Mesenchymal stem cell (in vitro differentiated cells and primary cell): ENCODE measurements around the gene DOK7.
A peak's percentile ranks its signal among the peaks of the same experiment; 100 is the strongest.

Source experiments
- DNase-seq: peaks from one replicate; pipeline ENCODE4 v3.0.0-alpha.2; 2013
- H2AFZ ChIP-seq: one replicate; pipeline ENCODE4 v1.6.1; 2013; ENCODE audit warnings: low read depth, mild to moderate bottlenecking, control low read depth, inconsistent platforms, low read length, moderate library complexity
- H2AK5ac ChIP-seq: 2 replicates; pipeline ENCODE4 v1.6.1; 2013; ENCODE audit warnings: low read length, moderate library complexity, mild to moderate bottlenecking, inconsistent platforms; ENCODE audit not compliant: severe bottlenecking
- H2BK120ac ChIP-seq: one replicate; pipeline ENCODE4 v1.6.1; 2013; ENCODE audit warnings: low read depth, mild to moderate bottlenecking, inconsistent platforms, low read length, moderate library complexity
- H2BK12ac ChIP-seq, 2 experiments: one replicate each; pipeline ENCODE4 v1.6.1; 2013; ENCODE audit warnings: inconsistent platforms in 2 of 2, low read length in 2 of 2, mild to moderate bottlenecking in 2 of 2, moderate library complexity in 2 of 2, control low read depth in 1 of 2
- H2BK15ac ChIP-seq: one replicate; pipeline ENCODE4 v1.6.1; 2013; ENCODE audit warnings: mild to moderate bottlenecking, low read depth, inconsistent platforms; ENCODE audit not compliant: poor library complexity, severe bottlenecking
- H2BK5ac ChIP-seq: 2 replicates; pipeline ENCODE4 v1.6.1; 2013; ENCODE audit warnings: low read depth, mild to moderate bottlenecking, low read length, control low read depth, inconsistent platforms; ENCODE audit not compliant: poor library complexity, severe bottlenecking
- H3K14ac ChIP-seq, 2 experiments: one replicate each; pipeline ENCODE4 v1.6.1; 2013; ENCODE audit warnings: inconsistent platforms in 2 of 2, low read length in 2 of 2, control low read depth in 1 of 2, mild to moderate bottlenecking in 1 of 2, moderate library complexity in 1 of 2
- H3K18ac ChIP-seq, 2 experiments: one replicate each; pipeline ENCODE4 v1.6.1; 2013; ENCODE audit warnings: inconsistent platforms in 2 of 2, low read length in 2 of 2, control low read depth in 1 of 2, low read depth in 1 of 2, mild to moderate bottlenecking in 1 of 2
- H3K23ac ChIP-seq, 2 experiments: one replicate each; pipeline ENCODE4 v1.6.1; 2013; ENCODE audit warnings: inconsistent platforms in 2 of 2, low read length in 2 of 2, mild to moderate bottlenecking in 2 of 2, moderate library complexity in 2 of 2, control low read depth in 1 of 2
- H3K27ac ChIP-seq: 2 replicates; pipeline ENCODE4 v1.5.1; 2013; ENCODE audit warnings: mild to moderate bottlenecking, moderate library complexity, low read length, control low read depth, inconsistent platforms; ENCODE audit not compliant: poor library complexity, severe bottlenecking
- H3K27me3 ChIP-seq, 2 experiments: 2 replicates each; pipeline versions ENCODE4 v1.6.1 to v1.7.0; 2013; ENCODE audit warnings: low read length in 2 of 2, mild to moderate bottlenecking in 2 of 2, moderate library complexity in 2 of 2, control low read depth in 1 of 2, inconsistent platforms in 1 of 2; ENCODE audit not compliant: control insufficient read depth in 1 of 2, insufficient read depth in 1 of 2
- H3K36me3 ChIP-seq, 2 experiments: 2 replicates each; pipeline versions ENCODE4 v1.6.1 to v1.7.0; 2013; ENCODE audit warnings: low read length in 2 of 2, control low read depth in 1 of 2, inconsistent platforms in 1 of 2, low read depth in 1 of 2, mild to moderate bottlenecking in 1 of 2; ENCODE audit not compliant: insufficient read depth in 2 of 2, control insufficient read depth in 1 of 2
- H3K4ac ChIP-seq, 2 experiments: one replicate each; pipeline ENCODE4 v1.6.1; 2013; ENCODE audit warnings: inconsistent platforms in 2 of 2, low read length in 2 of 2, mild to moderate bottlenecking in 2 of 2, moderate library complexity in 2 of 2, control low read depth in 1 of 2, low read depth in 1 of 2
- H3K4me1 ChIP-seq: 2 replicates; pipeline ENCODE4 v1.6.1; 2013; ENCODE audit warnings: low read depth, low read length, control low read depth; ENCODE audit not compliant: control insufficient read depth, insufficient read depth
- H3K4me2 ChIP-seq: 2 replicates; pipeline ENCODE4 v1.6.1; 2013; ENCODE audit warnings: low read length, mild to moderate bottlenecking, inconsistent platforms; ENCODE audit not compliant: poor library complexity, severe bottlenecking
- H3K4me3 ChIP-seq, 2 experiments: 2 replicates each; pipeline versions ENCODE4 v1.5.1 to v1.7.0; 2013; ENCODE audit warnings: low read length in 2 of 2, mild to moderate bottlenecking in 2 of 2, control low read depth in 1 of 2, low read depth in 1 of 2; ENCODE audit not compliant: insufficient read depth in 1 of 2
- H3K79me1 ChIP-seq: replicated peaks from 2 replicates; pipeline ENCODE4 v1.6.1; 2013; ENCODE audit warnings: mild to moderate bottlenecking, control low read depth, low read length, inconsistent platforms; ENCODE audit not compliant: poor library complexity, severe bottlenecking
- H3K9ac ChIP-seq: 2 replicates; pipeline ENCODE4 v1.7.0; 2013; ENCODE audit warnings: mild to moderate bottlenecking, low read length, moderate library complexity
- H3K9me3 ChIP-seq: 2 replicates; pipeline ENCODE4 v1.7.0; 2013; ENCODE audit warnings: mild to moderate bottlenecking, low read length; ENCODE audit not compliant: control insufficient read depth
- H4K8ac ChIP-seq: one replicate; pipeline ENCODE4 v1.6.1; 2013; ENCODE audit warnings: inconsistent platforms, mild to moderate bottlenecking, low read length, moderate library complexity
- H4K91ac ChIP-seq: one replicate; pipeline ENCODE4 v1.6.1; 2013; ENCODE audit warnings: mild to moderate bottlenecking, low read length, inconsistent platforms
- WGBS: methylation state at CpG from one replicate; pipeline ENCODE4 v1.1.7; 2013; ENCODE audit warnings: mixed read lengths; 5-methylcytosine and 5-hydroxymethylcytosine counted together

Gene DOK7

DNA sequence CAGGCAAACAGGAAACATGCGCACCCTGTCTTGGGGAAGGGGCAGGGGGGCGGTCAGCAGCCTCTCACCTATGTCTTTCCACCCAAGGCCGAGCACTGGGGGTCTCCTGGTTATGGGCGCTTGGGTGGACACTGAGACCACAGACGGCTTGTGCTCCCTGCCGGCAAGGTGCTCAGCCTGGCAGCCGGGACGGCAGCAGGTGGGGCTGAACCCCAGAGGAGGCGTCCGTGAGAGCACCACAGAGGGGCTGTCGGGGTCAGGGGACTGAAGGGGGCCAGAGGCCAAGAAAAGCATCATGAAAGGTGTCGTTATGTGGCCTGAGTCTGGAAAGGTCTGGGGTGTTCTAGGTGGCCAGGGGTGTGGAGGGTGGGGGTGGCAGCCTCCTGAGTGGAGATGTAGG lies 19.6 kb downstream of the DOK7 start:
- 92% methylated on average over 12 of the region's 12 CpGs for WGBS
- Histone ChIP-seq H3K9me3 (no peaks in the 10 kb centered on the region), H2BK12ac (no peak overlapping the region)

DNA sequence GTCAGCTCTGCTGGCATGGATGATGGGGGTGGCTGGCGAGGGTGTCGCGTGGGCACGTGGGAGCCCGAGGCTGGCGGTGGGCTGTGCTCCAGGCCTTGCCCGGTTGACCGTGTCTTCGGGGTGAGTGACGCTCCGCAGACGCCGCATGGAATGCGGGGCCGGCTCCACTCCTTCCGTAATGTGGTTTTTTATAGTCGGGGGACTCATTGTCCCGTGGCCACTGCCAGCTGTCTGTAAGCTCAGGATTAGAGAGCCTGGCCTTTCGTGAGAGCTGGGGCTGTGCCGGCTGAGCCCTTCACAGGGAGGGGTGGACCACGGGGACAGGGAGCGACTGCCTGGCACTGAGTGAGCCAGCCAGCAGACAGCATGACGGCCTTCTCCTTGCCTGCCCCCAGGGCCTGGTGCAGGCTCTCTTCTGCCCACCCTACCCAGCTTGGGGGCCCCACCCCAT lies 20.4 kb downstream of the DOK7 start:
- H3K4ac ChIP-seq = no peak overlapping the region
- no peak overlapping the region for H3K14ac ChIP-seq
- no peaks in the 10 kb centered on the region for H3K79me1 ChIP-seq
- H3K27me3 ChIP-seq = peaks cover 0 to 79% of the 10 kb centered on the region in 2 experiments
- H3K23ac ChIP-seq = no peak overlapping the region
- H2AK5ac ChIP-seq = peak overlapping the region; percentile 42
- DNase-seq = peak; percentile 60
- H3K36me3 ChIP-seq = peaks cover 0 to 3% of the 10 kb centered on the region in 2 experiments
- no peak overlapping the region for H2BK120ac ChIP-seq
- H2BK12ac ChIP-seq = no peak overlapping the region
- H3K9ac ChIP-seq = no peak overlapping the region
- H4K91ac ChIP-seq = no peak overlapping the region
- H2BK5ac ChIP-seq = peak overlapping the region; percentile 74
- H3K4me1 ChIP-seq = peaks cover 72% of the 10 kb centered on the region
- no peak overlapping the region for H3K18ac ChIP-seq
- peak overlapping the region; percentile 61 for H3K27ac ChIP-seq
- H2BK15ac ChIP-seq = no peak overlapping the region
- WGBS = 67% methylated on average over 23 of the region's 23 CpGs
- no peak overlapping the region for H2AFZ ChIP-seq
- H3K9me3 ChIP-seq = no peaks in the 10 kb centered on the region
- H3K4me3 ChIP-seq = no peak overlapping the region
- no peak overlapping the region for H3K4me2 ChIP-seq
- H4K8ac ChIP-seq = no peak overlapping the region

More for the DNA sequence above, 19.6 kb downstream of the DOK7 start:
- H4K91ac ChIP-seq = no peak overlapping the region
- H3K36me3 ChIP-seq = no peaks in the 10 kb centered on the region
- H3K23ac ChIP-seq = no peak overlapping the region
- peaks cover 77% of the 10 kb centered on the region for H3K4me1 ChIP-seq
- H3K27ac ChIP-seq = no peak overlapping the region
- H3K4me2 ChIP-seq = no peak overlapping the region
- no peak overlapping the region for H3K4me3 ChIP-seq
- H3K9ac ChIP-seq = no peak overlapping the region
- no peaks in the 10 kb centered on the region for H3K79me1 ChIP-seq
- DNase-seq = no peak
- no peak overlapping the region for H2AFZ ChIP-seq
- no peak overlapping the region for H3K14ac ChIP-seq
- no peak overlapping the region for H2BK5ac ChIP-seq
- H4K8ac ChIP-seq = no peak overlapping the region
- no peak overlapping the region for H3K18ac ChIP-seq
- no peak overlapping the region for H3K4ac ChIP-seq
- no peak overlapping the region for H2BK15ac ChIP-seq
- peaks cover 0 to 78% of the 10 kb centered on the region in 2 experiments for H3K27me3 ChIP-seq
- H2BK120ac ChIP-seq = no peak overlapping the region
- H2AK5ac ChIP-seq = peak overlapping the region; percentile 71

- no peak overlapping the region for H2BK12ac ChIP-seq
- no peak overlapping the region for H3K4me3 ChIP-seq
- peaks cover 0 to 3% of the 10 kb centered on the region in 2 experiments for H3K36me3 ChIP-seq
- peak overlapping the region; percentile 61 for H3K27ac ChIP-seq
- WGBS = 77% methylated on average over 45 of the region's 45 CpGs
- peak overlapping the region; percentile 22 for H3K4me2 ChIP-seq
- no peak overlapping the region for H3K14ac ChIP-seq
- H3K18ac ChIP-seq = no peak overlapping the region
- H3K4me1 ChIP-seq = peaks cover 71% of the 10 kb centered on the region
- H2AK5ac ChIP-seq = peak overlapping the region; percentile 91
- H3K79me1 ChIP-seq = no peaks in the 10 kb centered on the region
- no peak overlapping the region for H3K9ac ChIP-seq
- no peak overlapping the region for H2BK120ac ChIP-seq
- H4K8ac ChIP-seq = no peak overlapping the region
- no peak overlapping the region for H4K91ac ChIP-seq
- peak overlapping the region; percentile 74 for H2BK5ac ChIP-seq
- no peak overlapping the region for H3K4ac ChIP-seq
- peaks cover 0 to 79% of the 10 kb centered on the region in 2 experiments for H3K27me3 ChIP-seq
- DNase-seq = no peak
- H3K9me3 ChIP-seq = no peaks in the 10 kb centered on the region
- no peak overlapping the region for H3K23ac ChIP-seq
- no peak overlapping the region for H2BK15ac ChIP-seq
- H2AFZ ChIP-seq = no peak overlapping the region
These were observed 21.2 kb downstream of the DOK7 start for GRCh38 chr4:3484057-3484973.

DNA sequence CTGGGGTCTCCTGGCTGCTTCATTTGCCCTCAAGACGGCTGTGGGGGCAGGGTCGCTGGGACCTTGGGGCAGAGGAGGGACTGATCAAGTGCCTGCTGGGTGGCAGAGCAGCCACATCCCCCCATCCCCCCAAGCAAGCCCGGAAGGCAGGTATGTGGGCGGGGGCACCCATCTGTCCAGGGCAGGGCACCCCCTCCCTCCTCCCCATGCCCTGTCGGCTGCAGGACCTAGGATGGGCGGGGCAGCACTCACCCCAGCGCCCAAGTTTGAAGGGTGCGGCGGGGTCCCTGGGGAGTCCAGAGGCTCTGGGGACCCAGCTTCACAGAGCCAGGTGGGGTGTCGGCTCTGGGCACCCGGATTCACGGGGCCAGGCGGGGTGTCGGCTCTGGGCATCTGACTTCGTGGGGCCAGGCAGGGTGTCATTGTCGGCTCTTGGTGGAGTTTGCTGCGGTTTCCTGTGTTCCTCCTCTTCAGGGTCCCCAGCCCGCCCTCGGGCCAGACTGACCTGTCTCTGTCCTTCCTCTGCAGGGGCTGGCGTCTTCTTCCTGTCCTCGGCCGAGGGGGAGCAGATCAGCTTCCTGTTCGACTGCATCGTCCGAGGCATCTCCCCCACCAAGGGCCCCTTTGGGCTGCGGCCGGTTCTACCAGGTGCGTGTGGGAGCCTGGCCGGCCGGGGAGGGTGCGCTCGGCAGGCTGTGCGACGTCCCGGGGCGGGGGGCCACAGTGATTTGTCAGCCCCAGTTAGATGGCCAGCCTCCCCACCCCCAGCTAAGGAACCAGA lies 22.1 kb downstream of the DOK7 start:
- no peak overlapping the region for H3K18ac ChIP-seq
- 69% methylated on average over 36 of the region's 36 CpGs for WGBS
- H2BK120ac ChIP-seq = no peak overlapping the region

More for the DNA sequence above, 22.1 kb downstream of the DOK7 start:
- no peak overlapping the region for H3K4me2 ChIP-seq
- H2BK5ac ChIP-seq = peak overlapping the region; percentile 48
- no peak overlapping the region for H2BK15ac ChIP-seq
- H4K8ac ChIP-seq = no peak overlapping the region
- no peak overlapping the region for H3K9ac ChIP-seq
- no peaks in the 10 kb centered on the region for H3K79me1 ChIP-seq
- no peak for DNase-seq
- H3K4me1 ChIP-seq = peaks cover 71% of the 10 kb centered on the region
- H3K14ac ChIP-seq = no peak overlapping the region
- H3K36me3 ChIP-seq = peaks cover 0 to 3% of the 10 kb centered on the region in 2 experiments
- H2BK12ac ChIP-seq = no peak overlapping the region
- H3K23ac ChIP-seq = no peak overlapping the region
- H2AFZ ChIP-seq = no peak overlapping the region
- H3K4ac ChIP-seq = no peak overlapping the region
- peak overlapping the region; percentile 44 for H3K27ac ChIP-seq
- no peak overlapping the region for H3K4me3 ChIP-seq
- H3K27me3 ChIP-seq = peaks cover 0 to 80% of the 10 kb centered on the region in 2 experiments
- H2AK5ac ChIP-seq = peak overlapping the region; percentile 91
- no peaks in the 10 kb centered on the region for H3K9me3 ChIP-seq
- H4K91ac ChIP-seq = no peak overlapping the region
